Fibroblast of the aortic adventitia (primary cell): ENCODE results near the gene FSTL3. TPM values are rescaled to one million over a fixed set of nuclear protein-coding genes. Genes with fewer than 3 reads are reported as not detected.
"Not testable (repeated sequence)": the region's sequence is repeated elsewhere in the genome, so short reads cannot be mapped to it uniquely, and the experiment has no call there.

ENCODE experiments used
- DNase-seq: peaks from one replicate; pipeline ENCODE4 v3.0.0-alpha.2; 2010; ENCODE audit warnings: low read depth
- H3K4me3 ChIP-seq: 2 replicates; pipeline ENCODE4 v1.5.1; 2011; ENCODE audit warnings: low read depth, mild to moderate bottlenecking, control low read depth, low read length, moderate library complexity
- total RNA-seq: library from RNA; depleted of rRNA; stranded (reverse); fragments of >200 nt; gene quantifications from 2 replicates; pipeline ENCODE4 v1.2.3, GENCODE V29; 2012; ENCODE audit warnings: low replicate concordance
- TF ChIP-seq, protein P1 (sequence below): IDR thresholded peaks from 2 replicates; pipeline ENCODE4 v1.5.1; 2011; ENCODE audit warnings: mild to moderate bottlenecking, low read length, control low read depth, inconsistent platforms; ENCODE audit not compliant: insufficient read depth

FSTL3 gene
- total RNA-seq, 1 donor, result 14.8 TPM

DNA sequence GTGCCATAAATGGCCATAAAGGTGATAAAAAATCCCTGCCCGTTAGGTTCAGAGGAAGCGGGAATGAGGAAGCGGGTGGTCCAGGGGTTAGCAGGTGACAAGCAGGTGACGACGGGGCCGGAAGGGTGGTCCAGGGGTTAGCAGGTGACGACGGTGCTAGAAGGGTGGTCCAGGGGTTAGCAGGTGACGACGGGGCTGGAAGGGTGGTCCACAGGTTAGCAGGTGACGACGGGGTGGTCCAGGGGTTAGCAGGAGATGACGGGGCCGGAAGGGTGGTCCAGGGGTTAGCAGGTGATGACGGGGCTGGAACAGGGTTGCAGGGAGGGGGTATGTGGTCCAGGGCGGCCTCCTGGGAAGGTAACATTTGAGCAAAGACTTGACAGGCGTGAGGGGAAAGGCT is 12.8 kb downstream of the FSTL3 start:
- DNase-seq, result no peak
- TF ChIP-seq, protein P1, sequence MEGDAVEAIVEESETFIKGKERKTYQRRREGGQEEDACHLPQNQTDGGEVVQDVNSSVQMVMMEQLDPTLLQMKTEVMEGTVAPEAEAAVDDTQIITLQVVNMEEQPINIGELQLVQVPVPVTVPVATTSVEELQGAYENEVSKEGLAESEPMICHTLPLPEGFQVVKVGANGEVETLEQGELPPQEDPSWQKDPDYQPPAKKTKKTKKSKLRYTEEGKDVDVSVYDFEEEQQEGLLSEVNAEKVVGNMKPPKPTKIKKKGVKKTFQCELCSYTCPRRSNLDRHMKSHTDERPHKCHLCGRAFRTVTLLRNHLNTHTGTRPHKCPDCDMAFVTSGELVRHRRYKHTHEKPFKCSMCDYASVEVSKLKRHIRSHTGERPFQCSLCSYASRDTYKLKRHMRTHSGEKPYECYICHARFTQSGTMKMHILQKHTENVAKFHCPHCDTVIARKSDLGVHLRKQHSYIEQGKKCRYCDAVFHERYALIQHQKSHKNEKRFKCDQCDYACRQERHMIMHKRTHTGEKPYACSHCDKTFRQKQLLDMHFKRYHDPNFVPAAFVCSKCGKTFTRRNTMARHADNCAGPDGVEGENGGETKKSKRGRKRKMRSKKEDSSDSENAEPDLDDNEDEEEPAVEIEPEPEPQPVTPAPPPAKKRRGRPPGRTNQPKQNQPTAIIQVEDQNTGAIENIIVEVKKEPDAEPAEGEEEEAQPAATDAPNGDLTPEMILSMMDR, result no peak
- H3K4me3 ChIP-seq, result no peak overlapping the region

GRCh38 chr19:690203-690602 is 14.0 kb downstream of the FSTL3 start:
- TF ChIP-seq, protein P1, result no peak
- no peak overlapping the region for H3K4me3 ChIP-seq
- DNase-seq, result no peak

GRCh38 chr19:694481-695351 is 18.5 kb downstream of the FSTL3 start:
- TF ChIP-seq, protein P1, result no peak
- no peak for DNase-seq
- no peak overlapping the region for H3K4me3 ChIP-seq

DNA sequence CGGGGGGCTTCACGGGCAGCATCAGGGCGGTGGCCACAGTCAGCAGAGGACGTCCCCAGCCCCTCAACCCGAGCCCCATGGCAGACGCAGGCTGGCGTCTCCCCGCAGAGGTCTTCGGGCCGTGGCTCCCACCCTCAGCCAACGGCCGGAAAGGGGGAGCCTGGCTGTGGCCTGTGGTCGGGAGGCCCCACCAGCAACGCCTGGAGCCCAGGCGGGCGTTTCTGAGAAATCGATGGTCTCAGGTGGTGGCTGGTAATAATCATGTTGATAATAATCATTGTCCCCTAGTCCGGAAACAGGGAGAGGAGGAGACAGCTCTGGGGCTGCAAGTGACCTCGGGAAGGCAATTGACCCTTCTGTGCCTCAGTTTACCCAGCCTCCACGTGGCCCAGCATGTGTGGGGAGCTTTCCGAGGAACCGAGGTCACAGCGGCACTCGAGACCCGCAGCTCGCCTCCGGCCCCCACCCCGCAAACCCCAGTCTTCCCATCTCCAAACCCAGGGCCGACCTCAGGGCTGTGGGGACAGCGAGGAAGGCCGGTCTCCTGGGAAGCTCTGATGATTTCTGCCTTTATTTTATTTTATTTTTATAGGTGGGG is 19.3 kb downstream of the FSTL3 start, which contains the start of gene PRSS57:
TSS of gene PRSS57 (minus strand) at position 101 of the 598 bp plus-strand sequence. CDS start at position 79, 22 bp downstream.
- DNase-seq, result no peak
- TF ChIP-seq, protein P1, result no peak
- H3K4me3 ChIP-seq, result no peak within 1 kb of the TSS

DNA sequence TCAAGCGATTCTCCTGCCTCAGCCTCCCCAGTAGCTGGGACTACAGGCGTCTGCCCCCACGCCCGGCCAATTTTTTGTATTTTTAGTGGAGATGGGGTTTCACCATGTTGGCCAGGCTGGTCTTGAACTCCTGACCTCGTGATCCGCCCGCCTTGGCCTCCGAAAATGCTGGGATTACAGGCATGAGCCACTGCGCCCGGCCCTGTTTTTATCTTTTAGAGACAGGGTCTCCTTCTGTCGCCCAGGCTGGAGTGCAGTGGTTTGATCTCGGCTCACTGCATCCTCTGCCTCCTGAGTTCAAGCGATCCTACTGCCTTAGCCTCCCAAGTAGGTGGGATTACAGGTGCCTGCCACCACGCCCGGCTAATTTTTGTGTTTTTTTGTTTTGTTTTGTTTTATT is 22.3 kb downstream of the FSTL3 start:
- not testable (repeated sequence) for H3K4me3 ChIP-seq, DNase-seq

- not testable (repeated sequence) for H3K4me3 ChIP-seq, DNase-seq
Measured at GRCh38 chr19:699885-700284, 23.7 kb downstream of the FSTL3 start.

- H3K4me3 ChIP-seq, DNase-seq: not testable (repeated sequence)
Measured at GRCh38 chr19:702847-703246, 26.7 kb downstream of the FSTL3 start.

DNA sequence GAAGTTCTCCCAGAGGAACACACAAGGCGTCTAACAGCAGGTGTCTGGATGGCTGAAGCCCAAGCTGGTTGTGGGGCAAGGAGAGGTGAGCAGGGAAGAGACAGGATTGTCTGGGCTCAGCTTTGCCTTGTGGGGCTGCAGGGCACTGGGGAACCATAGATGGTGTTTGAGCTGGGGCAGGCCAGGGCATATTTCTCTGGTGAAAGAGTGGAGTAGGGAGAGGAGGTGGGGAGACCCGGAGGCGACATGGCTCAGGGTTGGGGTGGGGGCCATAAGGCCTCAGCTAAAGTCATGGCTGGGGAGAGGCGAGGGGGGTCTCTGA is 27.1 kb downstream of the FSTL3 start:
- peak overlapping the region; percentile 22 for H3K4me3 ChIP-seq
- TF ChIP-seq, protein P1, result no peak
- no peak for DNase-seq
